Measurements from ENCODE around the gene OLFML2A. TPM values are rescaled to one million over a fixed set of nuclear protein-coding genes. Genes with fewer than 3 reads are reported as not detected.
"Not testable (repeated sequence)": the region's sequence is repeated elsewhere in the genome, so short reads cannot be mapped to it uniquely, and the experiment has no call there.

OLFML2A gene
- total RNA-seq, 2 experiments from 2014 or later, result 4.4 to 6.7 TPM

- no peaks in the 10 kb centered on the region for H4K20me1 ChIP-seq (ENCODE audit: insufficient read depth, low read length)
- H3K4me1 ChIP-seq (ENCODE audit: insufficient read depth, low read length, poor library complexity, severe bottlenecking), result peaks cover 47% of the 10 kb centered on the region
- H3K9me3 ChIP-seq (ENCODE audit: low read length), result no peaks in the 10 kb centered on the region
- no TSS peak for BruUV-seq (replicated peaks)
- ChIA-PET CTCF (ENCODE audit: unreplicated experiment) (interaction anchor here (1.1 to 1.6 kb wide), 3 partner anchors 9 to 32 kb away, joined by 3 to 6 read pairs (median 4); no protein-coding TSS in a partner anchor), POLR2A (interaction anchor here (1.2 to 3.5 kb wide), 7 partner anchors 10 to 40 kb away, joined by 3 to 22 read pairs (median 5); no protein-coding TSS in a partner anchor)
- H3K4me2 ChIP-seq (ENCODE audit: low read length), result peak overlapping the region; percentile 84
- no peaks in the 10 kb centered on the region for H3K9me2 ChIP-seq (ENCODE audit: insufficient read depth, low read length)
- intact Hi-C loops (cut with micrococcal nuclease; ENCODE audit: unreplicated experiment), result loop anchor here (1.0 kb wide), 1 partner anchor 30 kb away; no protein-coding TSS in a partner anchor
- H3K27ac ChIP-seq (ENCODE audit: low read depth, low read length, poor library complexity, severe bottlenecking), result peak overlapping the region; percentile 90
- peak overlapping the region; percentile 56 for H3K4me3 ChIP-seq (ENCODE audit: low read depth, low read length, poor library complexity, severe bottlenecking)
- H2AFZ ChIP-seq (ENCODE audit: low read length), result peak overlapping the region; percentile 53; the same call in 1 of the 2 replicates
- peaks cover 42% of the 10 kb centered on the region for H3K36me3 ChIP-seq (ENCODE audit: insufficient read depth, low read length)
- peak; percentile 91 for DNase-seq (ENCODE audit: low spot score)
- peaks cover 34% of the 10 kb centered on the region; the same call in 1 of the 2 replicates for H3K79me2 ChIP-seq (ENCODE audit: insufficient read depth, low read depth, low read length)
- TF ChIP-seq CTCF (conservative IDR thresholded peaks at IDR 0.05; ENCODE audit: low read length) (no peak), EZH2phosphoT487 (IDR thresholded peaks at IDR 0.05; ENCODE audit: borderline replicate concordance, low read depth, low read length) (no peak)
Measured at GRCh38 chr9:124733964-124734740, 42.8 kb upstream of the OLFML2A start.

GRCh38 chr9:124734741-124735083 is 42.2 kb upstream of the OLFML2A start:
- peak; percentile 79 for DNase-seq (ENCODE audit: low spot score)
- peak overlapping the region; percentile 53; the same call in 1 of the 2 replicates for H2AFZ ChIP-seq (ENCODE audit: low read length)
- H3K4me1 ChIP-seq (ENCODE audit: insufficient read depth, low read length, poor library complexity, severe bottlenecking), result peaks cover 47% of the 10 kb centered on the region
- peak overlapping the region; percentile 56 for H3K4me3 ChIP-seq (ENCODE audit: low read depth, low read length, poor library complexity, severe bottlenecking)
- CTCF ChIA-PET (ENCODE audit: unreplicated experiment), result interaction anchor here (1.1 to 1.6 kb wide), 2 partner anchors 9 to 30 kb away, joined by 3 to 4 read pairs; no protein-coding TSS in a partner anchor
- H3K9me3 ChIP-seq (ENCODE audit: low read length); H3K9me2 ChIP-seq (ENCODE audit: insufficient read depth, low read length); H4K20me1 ChIP-seq (ENCODE audit: insufficient read depth, low read length); BruUV-seq (replicated peaks): not testable (repeated sequence)
- peaks cover 43% of the 10 kb centered on the region for H3K36me3 ChIP-seq (ENCODE audit: insufficient read depth, low read length)
- H3K4me2 ChIP-seq (ENCODE audit: low read length), result peak overlapping the region; percentile 84
- H3K27ac ChIP-seq (ENCODE audit: low read depth, low read length, poor library complexity, severe bottlenecking), result peak overlapping the region; percentile 90
- peaks cover 38% of the 10 kb centered on the region; the same call in 1 of the 2 replicates for H3K79me2 ChIP-seq (ENCODE audit: insufficient read depth, low read depth, low read length)
- intact Hi-C loops (cut with micrococcal nuclease; ENCODE audit: unreplicated experiment), result loop anchor here (1.0 kb wide), 1 partner anchor 30 kb away; no protein-coding TSS in a partner anchor
- POLR2A ChIA-PET, result interaction anchor here (1.2 to 3.5 kb wide), 7 partner anchors 10 to 41 kb away, joined by 3 to 22 read pairs (median 5); no protein-coding TSS in a partner anchor

- peak; percentile 17 for DNase-seq (ENCODE audit: low spot score)
- no peaks in the 10 kb centered on the region for H4K20me1 ChIP-seq (ENCODE audit: insufficient read depth, low read length)
- H3K9me2 ChIP-seq (ENCODE audit: insufficient read depth, low read length), result no peaks in the 10 kb centered on the region
- H2AFZ ChIP-seq (ENCODE audit: low read length), result peak overlapping the region; percentile 53; the same call in 1 of the 2 replicates
- BruUV-seq (replicated peaks), result no TSS peak
- peak overlapping the region; percentile 90 for H3K27ac ChIP-seq (ENCODE audit: low read depth, low read length, poor library complexity, severe bottlenecking)
- no peaks in the 10 kb centered on the region for H3K9me3 ChIP-seq (ENCODE audit: low read length)
- peaks cover 45% of the 10 kb centered on the region for H3K36me3 ChIP-seq (ENCODE audit: insufficient read depth, low read length)
- H3K4me3 ChIP-seq (ENCODE audit: low read depth, low read length, poor library complexity, severe bottlenecking), result peak overlapping the region; percentile 56
- peaks cover 47% of the 10 kb centered on the region for H3K4me1 ChIP-seq (ENCODE audit: insufficient read depth, low read length, poor library complexity, severe bottlenecking)
- H3K79me2 ChIP-seq (ENCODE audit: insufficient read depth, low read depth, low read length), result peaks cover 39% of the 10 kb centered on the region; the same call in 1 of the 2 replicates
- ChIA-PET CTCF (ENCODE audit: unreplicated experiment) (interaction anchor here (1.6 kb wide), 1 partner anchor 30 kb away, joined by 3 read pairs; no protein-coding TSS in a partner anchor), POLR2A (interaction anchor here (0.9 to 3.5 kb wide), 6 partner anchors 9 to 29 kb away, joined by 3 to 22 read pairs (median 5); no protein-coding TSS in a partner anchor)
- H3K4me2 ChIP-seq (ENCODE audit: low read length), result peak overlapping the region; percentile 84
- TF ChIP-seq EZH2phosphoT487 (IDR thresholded peaks at IDR 0.05; ENCODE audit: borderline replicate concordance, low read depth, low read length) (no peak), CTCF (conservative IDR thresholded peaks at IDR 0.05; ENCODE audit: low read length) (no peak)
- intact Hi-C loops (cut with micrococcal nuclease; ENCODE audit: unreplicated experiment), result no loop called here
Measured at GRCh38 chr9:124735121-124735520, 41.8 kb upstream of the OLFML2A start.

GRCh38 chr9:124738075-124738474 is 38.9 kb upstream of the OLFML2A start:
- POLR2A ChIA-PET, result interaction anchor here (1.2 kb wide), 1 partner anchor 28 kb away, joined by 3 read pairs; no protein-coding TSS in a partner anchor
- CTCF ChIA-PET (ENCODE audit: unreplicated experiment), result interaction anchor here (0.6 kb wide), 1 partner anchor 58 kb away, joined by 3 read pairs; no protein-coding TSS in a partner anchor
- H3K4me2 ChIP-seq (ENCODE audit: low read length); BruUV-seq (replicated peaks); H3K9me2 ChIP-seq (ENCODE audit: insufficient read depth, low read length); H3K9me3 ChIP-seq (ENCODE audit: low read length); DNase-seq (ENCODE audit: low spot score); H3K4me3 ChIP-seq (ENCODE audit: low read depth, low read length, poor library complexity, severe bottlenecking); H3K27ac ChIP-seq (ENCODE audit: low read depth, low read length, poor library complexity, severe bottlenecking); H4K20me1 ChIP-seq (ENCODE audit: insufficient read depth, low read length); intact Hi-C loops (cut with micrococcal nuclease; ENCODE audit: unreplicated experiment); H2AFZ ChIP-seq (ENCODE audit: low read length): not testable (repeated sequence)
- Histone ChIP-seq H3K79me2 (ENCODE audit: insufficient read depth, low read depth, low read length) (peaks cover 36% of the 10 kb centered on the region; the same call in 1 of the 2 replicates), H3K4me1 (ENCODE audit: insufficient read depth, low read length, poor library complexity, severe bottlenecking) (peaks cover 47% of the 10 kb centered on the region), H3K36me3 (ENCODE audit: insufficient read depth, low read length) (peaks cover 37% of the 10 kb centered on the region)

Data from OCI-LY7 (cell line).